Right atrium auricular region (tissue), 2 donors: ENCODE results near the gene PGGT1B. TPM values are rescaled to one million over a fixed set of nuclear protein-coding genes. Genes with fewer than 3 reads are reported as not detected.

Source experiments
- DNase-seq: peaks from one replicate; pipeline ENCODE4 v3.0.0-alpha.2; 2019; ENCODE audit warnings: low spot score
- H3K27ac ChIP-seq, 2 donors: fragments of 200-600 bp; sonication (generic); 1 replicate in 1 of 2; 2 replicates in 1 of 2; pipeline ENCODE4 v1.5.1; 2016 to 2019
- H3K27me3 ChIP-seq, 2 donors: fragments of 200-600 bp; sonication (generic); one replicate each; pipeline versions ENCODE4 v1.5.1 to v1.6.0; 2017 to 2019
- H3K36me3 ChIP-seq: fragments of 200-600 bp; sonication (generic); one replicate; pipeline ENCODE4 v1.5.1; 2016
- H3K4me1 ChIP-seq, 2 donors: fragments of 200-600 bp; sonication (generic); one replicate each; pipeline versions ENCODE4 v1.5.1 to v1.6.0; 2017 to 2019
- H3K4me3 ChIP-seq, 2 donors: fragments of 200-600 bp; sonication (generic); 1 replicate in 1 of 2; 2 replicates in 1 of 2; pipeline ENCODE4 v1.5.1; 2017 to 2019; ENCODE audit warnings: mild to moderate bottlenecking in 1 of 2, moderate library complexity in 1 of 2
- H3K9me3 ChIP-seq, 2 donors: fragments of 200-600 bp; sonication (generic); one replicate each; pipeline ENCODE4 v1.5.1; 2019
- total RNA-seq, 2 donors: library from RNA; depleted of rRNA; stranded (reverse); fragments of >200 nt; gene quantifications; one replicate each; pipeline ENCODE4 v1.1.0, GENCODE V29; 2016
- TF ChIP-seq, protein P1 (sequence below), 2 donors: fragments of 200-600 bp; sonication (generic); IDR thresholded peaks; one replicate each; pipeline ENCODE4 v1.5.1; 2019; ENCODE audit warnings: antibody characterized with exemption in 2 of 2

Gene PGGT1B
- total RNA-seq, 2 donors from 2014 or later = 4.3 to 8.8 TPM

DNA sequence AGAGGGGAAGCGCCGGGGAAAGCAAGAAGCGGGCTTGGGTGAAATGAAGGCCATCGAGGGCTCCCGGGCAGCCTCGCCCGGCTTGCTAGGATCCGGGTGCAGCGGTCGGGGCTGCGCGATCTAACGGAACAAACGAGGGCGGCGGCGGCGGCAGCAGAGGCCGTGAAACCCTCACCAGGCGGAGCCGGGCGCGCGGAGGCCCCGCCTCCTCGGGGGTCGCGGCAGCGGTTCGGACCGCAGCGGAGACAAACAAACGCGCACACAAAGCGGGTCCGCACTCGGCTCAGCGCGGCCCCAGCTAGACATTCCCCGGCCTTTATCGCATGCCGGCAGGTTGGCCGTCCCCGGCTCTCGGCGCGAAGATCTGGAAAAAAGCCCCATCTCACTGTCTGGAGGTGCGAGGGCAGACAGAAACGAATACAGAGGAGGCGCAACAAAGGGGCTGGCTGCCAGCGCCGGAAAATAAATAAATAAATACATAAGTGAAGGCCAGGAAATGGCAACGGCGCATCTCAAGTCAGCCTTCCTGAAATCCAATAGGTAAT is 82.4 kb downstream of the PGGT1B start:
- DNase-seq = no peak
- Histone ChIP-seq H3K9me3 (no peaks in the 10 kb centered on the region), H3K36me3 (no peaks in the 10 kb centered on the region), H3K4me3 (peak overlapping the region; percentile 37 to 49), H3K27ac (no peak overlapping the region), H3K4me1 (peaks cover 0 to 15% of the 10 kb centered on the region in 2 donors), H3K27me3 (peaks cover 30 to 44% of the 10 kb centered on the region in 2 donors)
- TF ChIP-seq, protein P1, sequence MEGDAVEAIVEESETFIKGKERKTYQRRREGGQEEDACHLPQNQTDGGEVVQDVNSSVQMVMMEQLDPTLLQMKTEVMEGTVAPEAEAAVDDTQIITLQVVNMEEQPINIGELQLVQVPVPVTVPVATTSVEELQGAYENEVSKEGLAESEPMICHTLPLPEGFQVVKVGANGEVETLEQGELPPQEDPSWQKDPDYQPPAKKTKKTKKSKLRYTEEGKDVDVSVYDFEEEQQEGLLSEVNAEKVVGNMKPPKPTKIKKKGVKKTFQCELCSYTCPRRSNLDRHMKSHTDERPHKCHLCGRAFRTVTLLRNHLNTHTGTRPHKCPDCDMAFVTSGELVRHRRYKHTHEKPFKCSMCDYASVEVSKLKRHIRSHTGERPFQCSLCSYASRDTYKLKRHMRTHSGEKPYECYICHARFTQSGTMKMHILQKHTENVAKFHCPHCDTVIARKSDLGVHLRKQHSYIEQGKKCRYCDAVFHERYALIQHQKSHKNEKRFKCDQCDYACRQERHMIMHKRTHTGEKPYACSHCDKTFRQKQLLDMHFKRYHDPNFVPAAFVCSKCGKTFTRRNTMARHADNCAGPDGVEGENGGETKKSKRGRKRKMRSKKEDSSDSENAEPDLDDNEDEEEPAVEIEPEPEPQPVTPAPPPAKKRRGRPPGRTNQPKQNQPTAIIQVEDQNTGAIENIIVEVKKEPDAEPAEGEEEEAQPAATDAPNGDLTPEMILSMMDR (IDR thresholded peaks at IDR 0.05) = no peak

DNA sequence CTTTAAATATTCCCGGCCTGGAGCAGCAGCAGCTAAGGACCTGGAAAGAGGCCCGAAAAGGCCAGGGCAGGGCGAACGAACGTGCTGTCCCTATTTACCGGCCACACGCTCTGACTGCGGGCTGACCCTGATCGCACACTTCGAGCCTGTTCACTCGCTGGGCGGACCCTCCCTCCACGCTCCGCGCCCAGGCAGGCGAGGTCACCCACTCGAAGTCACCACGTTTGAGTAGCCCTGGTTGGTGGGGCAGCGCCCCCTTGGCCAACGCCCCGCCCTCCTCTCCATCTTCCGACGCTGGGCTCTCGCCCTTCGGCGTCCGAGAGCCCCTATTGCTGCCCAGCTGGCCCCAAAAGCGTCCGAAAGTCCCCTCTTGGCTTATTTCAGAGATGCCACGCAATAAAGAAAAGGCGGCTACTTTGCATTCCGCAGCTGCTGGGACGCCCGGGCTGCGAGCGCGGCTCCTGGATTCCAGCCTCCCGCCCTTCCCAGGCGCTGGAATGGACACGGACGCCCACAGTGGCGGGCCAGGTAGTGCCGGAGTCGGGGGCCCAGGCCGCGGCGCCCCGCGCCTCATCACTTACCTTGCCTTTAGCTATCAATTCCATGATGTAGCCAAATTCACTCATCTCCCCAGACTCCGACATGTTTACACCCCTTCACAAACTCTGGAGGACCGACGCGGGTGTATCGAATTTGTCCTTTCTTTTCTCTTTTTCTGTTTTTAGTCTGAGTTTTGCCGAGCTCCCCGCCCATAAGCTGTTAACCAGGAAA is 83.1 kb downstream of the PGGT1B start:
- TF ChIP-seq, protein P1 (IDR thresholded peaks at IDR 0.05) = no peak
- no peaks in the 10 kb centered on the region for H3K9me3 ChIP-seq
- peak overlapping the region; percentile 37 to 49 for H3K4me3 ChIP-seq
- no peaks in the 10 kb centered on the region for H3K36me3 ChIP-seq
- peaks cover 30 to 40% of the 10 kb centered on the region in 2 donors for H3K27me3 ChIP-seq
- H3K27ac ChIP-seq = no peak overlapping the region
- no peak for DNase-seq
- peaks cover 0 to 15% of the 10 kb centered on the region in 2 donors for H3K4me1 ChIP-seq

DNA sequence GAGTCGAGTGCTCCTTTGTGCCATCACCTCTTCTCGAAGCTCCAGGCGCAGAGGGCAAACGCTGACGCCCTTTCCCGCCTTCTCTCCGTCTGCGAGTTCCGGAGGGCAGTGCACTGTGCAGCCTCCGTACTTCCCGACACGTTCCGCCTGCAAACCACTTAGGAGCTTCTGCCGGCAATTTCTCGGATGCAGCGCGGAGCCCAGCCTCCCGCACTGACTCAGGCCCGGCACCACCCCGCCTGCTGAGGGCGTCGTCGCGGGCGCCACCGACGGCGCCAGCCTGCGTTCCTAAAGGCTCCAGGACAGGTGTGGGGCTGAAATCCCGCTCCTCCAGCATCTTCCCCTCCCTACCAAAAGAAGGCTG is 83.7 kb downstream of the PGGT1B start:
- TF ChIP-seq, protein P1 (IDR thresholded peaks at IDR 0.05) = no peak

DNA sequence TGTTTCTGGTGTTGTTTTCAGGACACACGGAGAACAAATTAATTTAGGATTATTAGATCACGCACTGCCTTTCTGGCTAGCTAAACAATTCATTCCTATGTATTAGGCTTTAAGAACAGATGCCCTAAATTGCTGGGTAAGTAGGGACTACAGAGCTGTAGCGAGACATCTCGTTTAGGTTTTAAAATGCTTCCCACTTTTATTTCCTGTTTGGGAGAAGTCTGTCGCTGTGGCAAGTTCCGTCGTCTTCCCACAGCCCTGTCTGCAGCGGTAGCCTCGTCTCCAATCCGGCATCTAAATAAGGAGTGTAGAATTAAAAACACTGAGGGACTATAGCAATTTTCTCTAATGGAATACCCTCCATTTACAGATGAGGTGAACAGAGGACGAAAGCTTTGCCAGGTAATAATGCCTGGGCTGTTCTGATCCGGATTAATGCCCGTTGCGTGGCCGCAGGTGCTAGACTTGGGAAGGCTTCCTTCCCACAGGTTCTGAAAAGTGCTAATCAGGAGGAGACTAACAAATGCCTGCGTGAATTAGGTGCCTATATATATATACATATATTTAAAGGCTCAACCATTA is 91.7 kb downstream of the PGGT1B start:
- TF ChIP-seq, protein P1 (IDR thresholded peaks at IDR 0.05) = no peak
- H3K4me1 ChIP-seq = peaks cover 0 to 23% of the 10 kb centered on the region in 2 donors
- H3K27ac ChIP-seq = no peak overlapping the region
- no peaks in the 10 kb centered on the region for H3K9me3 ChIP-seq
- H3K36me3 ChIP-seq = no peaks in the 10 kb centered on the region
- DNase-seq = no peak
- no peaks in the 10 kb centered on the region for H3K27me3 ChIP-seq
- H3K4me3 ChIP-seq = peak overlapping the region; percentile 59 to 65

More for the DNA sequence above, 83.7 kb downstream of the PGGT1B start:
- H3K27ac ChIP-seq = no peak overlapping the region
- no peaks in the 10 kb centered on the region for H3K36me3 ChIP-seq
- H3K27me3 ChIP-seq = peaks cover 30 to 34% of the 10 kb centered on the region in 2 donors
- no peak overlapping the region for H3K4me3 ChIP-seq
- H3K4me1 ChIP-seq = peaks cover 0 to 15% of the 10 kb centered on the region in 2 donors
- no peaks in the 10 kb centered on the region for H3K9me3 ChIP-seq
- no peak for DNase-seq

DNA sequence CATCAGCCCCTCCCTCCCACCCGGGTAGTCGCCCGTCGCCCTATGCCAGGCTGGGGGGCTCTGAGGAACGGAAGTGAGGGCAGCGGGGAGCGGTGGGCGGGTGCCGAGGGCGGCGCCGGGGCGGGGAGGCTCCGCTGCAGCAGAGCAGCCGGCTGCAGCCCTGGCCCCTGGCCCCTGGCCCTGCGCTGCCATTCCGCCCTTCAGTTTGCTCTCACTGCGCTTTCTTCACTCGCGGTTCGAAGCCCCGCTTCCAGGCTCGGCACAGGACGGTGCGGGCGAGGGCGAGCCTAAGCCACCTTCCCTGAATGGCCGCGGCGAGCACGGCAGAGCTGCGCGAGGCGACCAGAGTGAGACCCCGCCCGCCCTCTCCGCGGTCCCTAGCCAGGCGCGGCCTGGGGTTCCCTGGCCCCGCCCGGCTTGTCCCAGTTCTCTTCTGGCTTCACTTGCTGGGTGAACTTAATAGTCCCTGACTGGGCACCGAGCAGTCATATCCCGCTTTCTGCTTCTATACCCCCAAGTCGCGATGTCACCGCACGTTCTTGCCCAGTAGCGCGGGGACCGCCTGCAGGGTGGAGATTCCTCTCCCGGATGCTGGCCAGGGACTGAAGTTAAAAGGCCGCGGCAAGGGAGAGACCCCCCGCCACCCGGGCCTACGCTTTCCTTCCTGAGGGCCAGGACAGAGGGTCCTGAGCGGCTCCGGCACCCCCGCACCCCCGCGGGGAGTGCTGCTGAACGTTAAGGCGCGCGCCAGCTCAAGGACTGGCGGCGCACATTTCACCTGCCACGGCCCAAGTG is 92.3 kb downstream of the PGGT1B start:
- H3K27ac ChIP-seq = no peak overlapping the region

More for the DNA sequence above, 92.3 kb downstream of the PGGT1B start:
- H3K4me1 ChIP-seq = peaks cover 0 to 23% of the 10 kb centered on the region in 2 donors
- TF ChIP-seq, protein P1 (IDR thresholded peaks at IDR 0.05) = no peak
- DNase-seq = no peak
- no peaks in the 10 kb centered on the region for H3K36me3 ChIP-seq
- H3K4me3 ChIP-seq = peak overlapping the region; percentile 59 to 65
- H3K9me3 ChIP-seq = no peaks in the 10 kb centered on the region
- no peaks in the 10 kb centered on the region for H3K27me3 ChIP-seq
